Thoracic aorta endothelial cell (primary cell): Measurements from ENCODE around the gene CASP1. TPM values are rescaled to one million over a fixed set of nuclear protein-coding genes. Genes with fewer than 3 reads are reported as not detected.

Experiments used
- total RNA-seq: library from RNA; depleted of rRNA; stranded (reverse); fragments of >200 nt; gene quantifications from 2 replicates; pipeline ENCODE4 v1.2.3, GENCODE V29; 2012

CASP1 gene
- total RNA-seq, result 6.6 and 7.5 TPM in 2 replicates

DNA sequence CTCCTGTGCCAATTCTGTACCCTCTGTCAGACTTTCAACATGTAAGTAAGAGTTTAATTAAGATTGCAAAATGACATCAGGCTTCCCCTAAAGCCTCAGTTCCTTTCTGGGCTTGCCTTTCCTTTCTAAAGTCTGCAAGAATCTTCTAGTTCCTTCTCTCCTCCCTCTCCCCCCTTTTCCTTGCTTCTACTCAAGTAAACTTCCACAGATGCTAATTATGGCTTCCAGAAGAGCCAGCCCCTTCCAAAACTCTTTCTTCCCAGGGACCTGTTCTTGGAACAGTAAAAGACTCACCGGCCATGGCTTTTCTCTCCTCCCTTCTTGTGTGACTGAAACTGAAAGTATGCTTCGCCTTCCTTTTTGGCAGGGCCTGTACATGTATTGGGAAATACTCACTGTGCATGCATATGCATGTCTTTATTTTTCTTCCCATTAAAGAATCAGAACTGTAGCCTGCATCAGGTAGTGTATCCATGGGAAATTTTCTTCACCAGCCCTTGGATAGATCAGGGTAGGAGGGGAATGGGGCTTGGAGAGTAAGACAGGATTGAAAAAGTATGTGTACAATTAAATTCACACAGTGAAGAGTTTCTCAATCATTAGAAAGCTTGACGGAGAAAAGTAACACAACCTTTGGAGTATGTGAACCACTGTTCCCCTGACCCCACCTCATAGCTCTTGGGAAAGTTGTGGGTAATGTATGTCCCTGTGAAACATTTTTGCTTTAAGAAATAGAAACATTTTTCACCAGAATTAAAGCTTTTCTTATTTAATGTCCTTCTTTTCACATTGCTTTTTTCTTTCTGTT, at the start of gene CASP1:
TSS of gene CASP1 (minus strand) at position 332 of the 808 bp plus-strand sequence. CDS start at position 301, 31 bp downstream.

DNA sequence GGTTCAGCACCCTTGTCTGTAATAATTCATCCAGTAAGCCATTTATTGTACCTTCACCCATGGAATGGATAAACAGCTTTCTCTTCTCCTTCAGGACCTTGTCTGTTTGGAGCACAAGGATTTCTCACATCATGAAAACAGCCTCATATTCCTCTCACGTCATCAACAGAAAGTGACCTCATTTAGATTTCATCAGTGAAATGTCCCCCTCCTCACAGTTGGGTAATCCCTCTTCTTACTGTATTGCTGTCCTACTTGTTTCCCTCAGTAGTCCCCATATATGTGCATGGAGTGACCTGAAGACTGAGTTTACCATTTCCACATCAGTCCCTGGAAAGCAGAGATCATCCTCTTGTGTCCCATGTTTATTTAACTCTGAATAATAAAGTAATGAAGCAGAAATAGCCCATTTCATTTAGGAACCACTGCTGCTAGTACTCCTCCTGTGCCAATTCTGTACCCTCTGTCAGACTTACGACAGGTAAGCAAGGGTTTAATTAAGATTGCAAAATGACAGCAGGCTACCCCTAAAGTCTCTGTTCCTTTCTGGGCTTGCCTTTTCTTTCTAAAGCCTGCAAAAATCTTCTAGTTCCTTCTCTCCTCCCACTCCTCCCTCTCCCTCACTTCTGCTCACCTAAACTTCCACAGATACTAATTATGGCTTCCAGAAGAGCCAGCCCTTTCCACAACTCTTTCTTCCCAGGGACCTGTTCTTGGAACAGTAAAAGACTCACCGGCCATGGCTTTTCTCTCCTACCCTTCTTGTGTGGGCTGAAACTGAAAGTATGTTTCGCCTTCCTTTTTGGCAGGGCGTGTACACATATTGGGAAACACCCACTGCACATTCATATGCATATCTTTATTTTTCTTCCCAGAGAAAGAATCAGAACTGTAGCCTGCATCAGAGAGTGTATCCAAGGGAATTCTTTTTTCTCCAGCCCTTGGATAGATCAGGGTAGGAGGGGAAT, 9.9 kb upstream of the CASP1 start, which contains the start of gene CARD16:
TSS of gene CARD16 (minus strand) at position 779 of the 968 bp plus-strand sequence. CDS start at position 741, 38 bp downstream.

DNA sequence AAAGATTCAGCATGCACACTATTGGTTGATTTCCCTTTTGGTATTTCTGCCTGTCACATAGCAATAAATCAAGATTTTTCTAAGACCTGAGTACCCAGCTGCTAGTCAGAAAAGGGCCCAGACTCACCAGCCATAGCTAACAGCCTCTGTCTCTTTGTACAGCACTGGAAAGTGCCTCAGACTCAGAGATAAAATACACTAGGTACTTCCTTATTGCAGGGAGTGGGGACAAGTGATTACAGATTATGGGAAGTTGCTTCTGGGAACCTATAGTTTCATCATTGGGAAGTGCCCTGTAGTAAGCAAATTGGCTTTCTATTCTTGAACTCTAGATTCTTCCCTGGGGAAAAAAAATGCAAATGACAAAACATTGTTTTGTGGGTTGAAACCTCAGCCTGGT, 11.9 kb downstream of the CASP1 start, which contains the start of gene CASP5:
TSS of gene CASP5 (minus strand) at position 166 of the 400 bp plus-strand sequence. CDS start at position 134, 32 bp downstream.

Other genes starting within 250 kb of the CASP1 start
- gene CASP12, start 136.7 kb downstream of the CASP1 start, total RNA-seq, result 1.5 TPM in 2 replicates
- gene CASP4, start 66.6 kb downstream of the CASP1 start, total RNA-seq, result 210 and 217 TPM in 2 replicates
- gene CASP5, start 12.0 kb downstream of the CASP1 start, total RNA-seq, result 0.72 TPM in 1 of 2 replicates, not detected in the other
- 23.5 and 29.5 TPM in 2 replicates for gene CARD16, start 10.2 kb upstream of the CASP1 start, total RNA-seq
- gene CARD18, start 104.6 kb upstream of the CASP1 start, total RNA-seq, result not detected in 2 replicates